ENCODE measurements around the gene FBXO36.

DNA sequence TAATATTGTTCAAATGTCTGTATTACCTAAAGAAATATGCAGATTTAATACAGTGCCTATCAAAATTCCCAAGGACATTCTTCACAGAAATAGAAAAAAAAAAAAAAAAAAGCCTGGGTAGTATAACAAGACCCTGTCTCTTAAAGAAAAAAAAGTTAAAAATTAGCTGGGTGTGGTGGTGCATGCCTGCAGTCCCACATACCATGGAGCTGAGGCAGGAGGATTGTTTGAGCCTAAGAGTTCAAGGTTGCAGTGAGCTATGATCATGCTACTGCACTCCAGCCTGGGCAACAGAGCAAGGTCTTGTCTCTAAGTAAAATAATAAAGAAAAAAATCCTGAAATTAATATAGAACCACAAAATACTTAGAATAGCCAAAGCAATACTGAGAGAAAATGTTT lies 94.5 kb downstream of the FBXO36 start:
- TF ChIP-seq CTCF (conservative IDR thresholded peaks at IDR 0.05 in 1 of 2, IDR thresholded peaks at IDR 0.05 in 1 of 2; ENCODE audit: low read depth in 1 of 2, low read length in 2 of 2) (no peak), EZH2 (IDR thresholded peaks at IDR 0.05; ENCODE audit: low read length, missing control alignments) (no peak)

All from fibroblast of lung (primary cell).